Measurements from ENCODE around the gene ACBD3.

Gene ACBD3

DNA sequence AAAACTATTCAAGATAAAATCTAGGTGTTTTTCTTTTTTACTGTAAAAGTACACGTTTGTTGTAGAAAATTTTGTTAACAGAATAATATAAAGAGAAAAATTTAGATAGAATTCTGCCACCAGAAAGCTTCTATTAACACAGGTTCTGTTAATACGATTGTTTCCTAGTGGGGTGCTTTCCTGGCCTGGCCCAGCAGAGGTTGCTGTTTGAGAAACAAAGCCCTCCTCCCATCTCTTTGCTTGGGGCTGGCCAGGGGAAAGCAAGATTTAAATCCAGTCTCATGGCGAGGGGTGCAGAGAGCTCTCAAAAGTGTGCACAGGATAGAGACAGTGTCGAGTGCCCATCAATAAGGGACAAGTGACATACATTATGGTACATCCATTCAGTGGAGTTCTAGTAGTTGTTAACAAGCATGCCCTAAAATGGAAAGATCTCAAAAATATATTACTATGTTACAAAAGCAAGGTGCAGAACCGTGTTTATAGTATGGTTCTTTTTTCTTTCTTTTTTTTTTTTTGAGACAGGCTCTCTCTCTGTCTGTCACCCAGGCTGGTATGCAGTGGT is 14.6 kb upstream of the ACBD3 start:
- DNase-seq, result no peak

DNA sequence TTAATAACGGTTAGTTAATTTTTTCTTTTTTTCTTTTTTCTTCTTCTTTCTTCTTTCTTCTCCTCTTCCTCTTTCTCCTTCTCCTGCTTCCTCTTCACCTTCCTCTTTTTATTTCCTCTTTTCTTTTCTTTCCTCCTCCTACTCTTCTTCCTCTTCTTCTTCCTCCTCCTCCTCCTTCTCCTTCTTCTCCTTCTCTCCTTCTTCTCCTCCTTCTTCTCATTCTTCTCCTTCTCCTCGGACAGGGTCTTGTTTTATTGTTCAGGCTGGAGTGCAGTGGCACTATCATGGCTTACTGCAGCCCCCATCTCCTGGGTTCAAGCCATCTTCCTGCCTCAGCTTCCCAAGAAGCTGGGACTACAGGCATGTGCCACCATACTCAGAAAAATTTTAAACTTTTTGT is 13.4 kb upstream of the ACBD3 start:
- no peak for DNase-seq

DNA sequence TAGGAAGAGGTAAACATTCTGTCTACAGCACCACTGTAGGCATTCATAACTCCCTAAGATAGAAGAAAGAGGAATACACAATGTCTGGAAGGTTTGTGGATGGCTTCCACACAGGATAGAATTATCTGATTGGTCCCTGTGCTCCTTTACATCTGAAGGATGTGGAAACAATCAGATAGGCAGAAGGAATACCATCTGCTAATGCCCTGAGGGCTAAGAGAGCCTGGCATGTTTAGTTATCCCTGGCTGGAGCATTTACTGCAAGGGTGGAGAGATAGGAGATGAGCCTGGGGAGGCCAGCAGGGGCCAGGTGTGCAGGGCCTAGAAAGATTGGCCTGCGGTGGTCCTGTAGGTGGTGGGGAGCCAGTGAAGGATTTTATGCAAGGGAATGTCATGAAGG is 8.6 kb upstream of the ACBD3 start:
- DNase-seq, result peak; percentile 73

DNA sequence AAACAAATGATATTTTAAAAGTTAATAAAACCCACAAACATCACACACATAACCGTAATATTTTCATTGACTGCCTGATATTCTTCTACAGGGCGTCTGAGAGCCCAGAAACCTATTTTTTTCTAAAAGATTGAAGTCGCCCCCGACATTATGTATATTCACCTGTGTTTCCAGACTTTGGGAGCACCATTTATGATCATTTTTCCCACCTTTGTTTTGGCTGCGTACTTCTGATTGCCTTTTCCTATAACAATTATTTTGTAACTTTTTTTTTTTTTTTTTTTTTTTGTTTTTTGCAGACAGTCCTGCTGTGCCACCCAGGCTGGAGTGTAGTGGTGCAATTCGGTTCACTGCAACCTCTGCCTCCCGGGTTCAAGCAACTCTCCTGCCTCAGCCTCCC is 839 bp upstream of the ACBD3 start:
- no peak for DNase-seq

DNA sequence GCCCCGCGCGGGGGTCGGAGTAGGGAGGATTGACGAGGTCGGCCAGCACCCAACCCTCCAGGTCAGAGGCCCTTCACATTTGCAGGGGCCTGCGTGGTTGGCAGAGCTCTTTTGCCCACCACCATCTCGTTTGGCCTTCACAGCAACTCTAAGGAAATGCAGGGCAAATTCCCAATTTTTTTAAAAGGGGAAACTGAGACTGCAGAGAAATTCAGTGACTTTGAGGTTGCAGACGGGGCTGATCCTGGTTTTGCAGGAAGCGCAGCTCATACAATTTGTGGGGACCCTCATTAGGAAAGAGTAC is 430 bp upstream of the ACBD3 start:
- no peak for DNase-seq

DNA sequence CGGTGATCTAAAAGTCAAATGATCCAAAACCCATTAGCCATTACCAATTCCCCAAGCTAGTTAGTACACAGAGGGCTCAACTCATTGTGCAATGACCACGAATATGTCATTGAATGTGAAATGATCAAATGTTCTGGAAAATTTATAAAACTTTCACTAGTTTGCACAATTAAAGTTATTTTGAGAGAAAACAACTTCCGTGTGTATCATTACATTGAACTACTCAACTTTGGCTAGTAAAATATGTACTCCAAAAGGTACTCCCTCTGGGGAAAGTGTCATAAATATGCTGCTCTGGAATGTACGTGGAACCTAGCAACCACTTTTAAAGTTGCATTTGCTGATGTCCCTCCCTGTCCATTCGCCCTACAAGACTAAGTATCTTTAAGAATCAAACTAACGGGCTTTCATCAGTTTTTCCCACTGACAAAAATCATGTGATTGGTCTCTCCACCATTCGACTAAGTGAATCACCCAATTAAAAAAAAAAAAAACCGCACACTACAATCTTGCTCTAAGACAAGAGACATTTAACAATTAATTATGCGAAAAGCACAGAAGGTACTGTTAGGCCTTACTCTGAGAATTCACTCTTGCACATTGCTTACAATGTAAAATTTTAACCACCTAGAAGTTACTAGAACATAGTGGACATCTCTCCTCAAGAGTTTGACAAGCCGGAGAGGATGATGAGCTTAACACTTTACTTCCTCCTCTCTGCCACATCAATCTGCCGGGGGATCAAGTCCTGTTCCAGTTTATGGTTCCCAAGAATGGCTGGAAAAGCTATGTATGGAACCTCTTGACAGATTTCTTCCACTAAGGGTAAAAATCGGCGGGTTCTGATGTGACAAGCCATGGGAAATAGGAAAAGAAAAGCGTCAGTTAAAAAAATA is 1.2 kb downstream of the ACBD3 start:
- DNase-seq, result no peak

GRCh38 chr1:226181996-226182714 is 4.4 kb downstream of the ACBD3 start:
- DNase-seq, result no peak

- DNase-seq, result no peak
Observed at GRCh38 chr1:226176870-226177269, 9.7 kb downstream of the ACBD3 start.

GRCh38 chr1:226172589-226172988 is 14.0 kb downstream of the ACBD3 start:
- no peak for DNase-seq

GRCh38 chr1:226166341-226166740 is 20.2 kb downstream of the ACBD3 start:
- DNase-seq, result no peak

GRCh38 chr1:226164154-226164553 is 22.4 kb downstream of the ACBD3 start:
- peak; percentile 2 for DNase-seq

- DNase-seq, result no peak
Observed at GRCh38 chr1:226162898-226163297, 23.6 kb downstream of the ACBD3 start.

DNA sequence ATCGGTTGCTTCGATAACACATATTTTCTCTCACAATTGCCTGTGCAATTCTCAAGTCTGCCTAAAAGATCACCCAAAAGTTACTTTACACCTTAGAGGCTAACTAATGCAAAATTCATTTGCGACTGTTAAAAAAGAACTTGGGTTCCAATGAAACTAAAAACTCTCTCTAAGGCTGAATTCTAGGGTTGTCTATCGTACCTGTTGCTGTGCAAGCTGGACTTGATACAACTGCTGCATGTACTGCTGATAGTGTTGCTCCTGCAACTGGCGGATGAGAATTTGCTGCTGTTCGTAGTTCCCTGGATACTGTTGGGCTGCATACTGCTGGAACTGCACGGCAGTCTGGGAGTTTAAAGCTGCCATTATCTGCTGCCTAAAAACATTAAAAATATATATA is 27.6 kb downstream of the ACBD3 start:
- no peak for DNase-seq

GRCh38 chr1:226158457-226158856 is 28.1 kb downstream of the ACBD3 start:
- DNase-seq, result no peak

DNA sequence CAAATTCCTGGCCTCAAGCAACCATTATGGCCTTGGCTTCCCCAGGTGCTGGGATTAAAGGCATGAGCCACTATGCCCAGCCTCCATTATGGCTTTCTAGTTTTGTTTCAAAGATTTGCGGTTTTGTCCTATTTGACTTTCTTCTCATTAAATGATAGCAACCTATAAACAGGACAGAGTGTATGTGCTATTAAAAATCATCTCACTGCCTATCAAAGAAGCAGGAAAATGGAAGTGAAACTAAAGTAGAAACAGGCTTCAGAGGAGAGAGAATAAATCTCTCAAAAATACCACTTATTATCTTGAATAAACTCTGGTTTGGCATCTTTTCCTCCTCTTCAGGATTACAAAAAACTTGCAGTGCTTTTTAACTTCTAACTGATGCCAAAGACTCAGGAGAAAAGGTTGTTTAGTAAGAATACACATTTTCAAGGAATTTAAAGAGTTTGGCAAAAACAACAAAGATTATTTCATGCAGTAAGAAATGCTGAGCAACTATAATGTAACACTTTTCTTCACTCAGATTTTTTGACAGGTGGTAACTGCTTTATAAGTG is 28.7 kb downstream of the ACBD3 start:
- no peak for DNase-seq

DNA sequence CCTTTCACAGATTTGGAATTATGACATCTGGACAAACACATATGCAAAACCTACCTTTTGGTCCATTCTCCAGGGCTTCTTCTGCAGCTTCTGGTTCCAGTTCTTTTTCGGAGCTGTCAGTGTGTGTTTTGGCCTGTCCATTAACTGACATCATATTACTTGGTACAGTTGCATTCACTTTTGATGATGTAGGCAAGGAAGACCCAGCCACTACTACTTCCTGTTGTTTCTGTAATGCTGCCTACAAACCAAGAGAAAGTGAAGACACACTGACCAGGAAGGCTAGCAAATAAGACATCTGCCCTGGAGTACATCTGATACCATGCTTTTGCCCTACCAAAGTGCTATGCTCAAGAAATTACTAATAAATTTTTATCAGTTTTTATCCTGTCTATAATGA is 31.9 kb downstream of the ACBD3 start:
- DNase-seq, result no peak

GRCh38 chr1:226149806-226150205 is 36.7 kb downstream of the ACBD3 start:
- no peak for DNase-seq

DNA sequence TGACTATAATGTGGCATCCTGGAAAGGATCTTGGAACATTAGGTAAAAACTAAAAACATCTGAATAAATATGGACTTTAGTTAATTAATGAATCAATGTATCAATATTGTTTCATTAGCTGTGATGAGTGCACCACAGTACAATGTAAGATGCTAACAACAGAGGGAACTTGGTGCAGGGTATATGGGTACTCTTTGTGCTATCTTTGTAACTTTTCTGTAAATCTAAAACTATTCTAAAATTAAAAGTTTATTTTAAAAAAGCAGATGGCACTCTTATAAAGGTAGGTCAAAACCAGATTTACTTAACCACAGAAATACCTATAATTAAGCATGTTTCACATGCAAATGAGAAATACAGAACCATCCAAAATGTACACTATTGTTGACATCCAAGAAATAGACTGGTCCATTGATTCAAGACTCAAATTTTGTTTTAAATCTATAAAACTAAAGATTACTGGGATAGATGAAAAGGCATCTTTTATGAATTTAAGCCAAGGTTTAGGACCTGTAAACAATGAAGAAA is 38.4 kb downstream of the ACBD3 start:
- no peak for DNase-seq

- DNase-seq, result no peak
Observed at GRCh38 chr1:226144045-226144444, 42.5 kb downstream of the ACBD3 start.

- DNase-seq, result no peak
Observed at GRCh38 chr1:226135709-226136108, 50.8 kb downstream of the ACBD3 start.

- no peak for DNase-seq
Observed at GRCh38 chr1:226135059-226135651, 51.4 kb downstream of the ACBD3 start.

DNA sequence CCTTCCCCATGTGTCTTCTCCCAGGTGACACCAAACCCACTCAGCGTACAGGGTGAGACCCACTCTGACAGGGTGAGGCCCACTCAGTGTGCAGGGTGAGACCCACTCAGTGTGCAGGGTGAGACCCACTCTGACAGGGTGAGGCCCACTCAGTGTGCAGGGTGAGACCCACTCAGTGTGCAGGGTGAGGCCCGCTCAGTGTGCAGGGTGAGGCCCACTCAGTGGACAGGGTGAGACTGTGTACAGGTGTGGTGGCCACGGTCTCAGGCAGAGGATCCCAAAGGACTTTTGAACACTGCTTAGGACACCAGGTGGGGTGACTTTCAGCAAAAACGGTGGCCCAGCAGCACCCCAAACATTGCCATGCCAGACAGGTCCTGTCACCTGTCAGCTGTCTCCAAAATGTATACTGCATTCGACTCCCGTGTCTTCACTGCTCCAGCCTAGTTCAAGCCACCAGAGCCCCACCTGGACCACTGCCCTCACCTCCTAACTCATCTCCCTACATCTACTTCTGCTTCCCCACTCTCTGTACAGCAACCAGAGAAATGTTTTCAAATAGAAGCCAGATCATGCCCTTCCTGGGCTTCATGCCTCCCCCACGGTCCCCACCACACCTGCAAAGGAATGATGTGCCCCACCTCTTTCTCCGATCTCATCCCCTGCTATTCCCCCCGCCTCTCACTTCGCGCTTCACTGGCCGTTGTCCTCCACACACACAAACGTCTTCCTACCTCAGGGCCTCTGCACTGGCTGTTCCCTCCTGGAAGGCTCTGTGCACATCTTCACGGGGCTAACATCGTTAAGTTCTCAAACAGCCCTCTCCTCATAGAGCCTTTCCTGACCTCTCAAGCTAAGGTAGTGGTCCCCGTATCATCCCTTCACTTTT is 52.1 kb downstream of the ACBD3 start:
- DNase-seq, result no peak

Measured in NCI-H146 (cell line).